Measurements from ENCODE around the gene SLC25A26.
"Not testable (repeated sequence)": the region's sequence is repeated elsewhere in the genome, so short reads cannot be mapped to it uniquely, and the experiment has no call there.

SLC25A26 gene

DNA sequence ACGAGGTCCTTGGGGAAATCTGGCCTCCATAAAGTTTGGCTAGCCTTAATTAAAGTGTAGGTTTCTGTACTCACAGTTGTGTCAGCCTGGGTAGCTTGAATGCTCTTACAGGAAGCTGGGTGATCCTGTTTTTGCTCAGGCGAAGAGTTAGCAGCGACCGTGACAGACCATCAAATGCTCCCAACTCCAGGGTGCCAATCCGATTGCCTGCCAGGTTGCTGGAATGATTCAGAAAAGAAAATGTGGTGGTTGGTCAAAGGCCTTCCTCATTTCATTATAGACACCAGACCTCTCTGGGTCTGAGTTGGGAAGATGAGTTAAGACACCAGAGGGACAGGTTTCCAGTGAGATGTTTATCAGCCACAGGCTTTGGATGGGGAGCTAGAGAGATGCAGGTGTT, 194.0 kb downstream of the SLC25A26 start:
- no peak for DNase-seq

DNA sequence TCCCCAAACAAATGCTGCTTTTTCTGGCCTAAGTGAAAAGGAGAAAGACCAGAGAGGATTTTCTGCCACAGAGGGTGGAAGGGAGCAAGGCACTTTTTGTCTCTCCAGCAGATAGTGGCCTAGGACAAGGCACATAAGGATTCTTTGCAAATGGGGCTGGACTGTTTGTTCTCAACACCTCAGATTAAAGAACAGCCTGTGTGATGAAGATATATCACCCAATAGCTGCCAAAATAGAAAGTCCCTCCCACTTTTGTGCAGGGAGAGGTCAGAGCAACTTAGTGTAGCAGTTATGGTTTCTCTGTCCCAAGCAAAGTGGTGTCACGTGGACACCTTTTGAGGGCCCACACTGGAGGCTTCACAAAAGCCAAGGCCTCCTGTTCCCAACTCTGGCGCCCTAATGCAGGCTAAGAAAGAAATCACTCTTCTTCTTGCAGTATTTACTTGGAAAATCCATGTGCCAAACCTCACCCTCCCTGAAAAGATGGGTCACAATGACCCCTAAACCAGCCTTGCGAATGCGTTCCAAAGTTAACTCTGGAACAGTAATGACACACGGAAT, 195.1 kb downstream of the SLC25A26 start:
- DNase-seq: no peak

DNA sequence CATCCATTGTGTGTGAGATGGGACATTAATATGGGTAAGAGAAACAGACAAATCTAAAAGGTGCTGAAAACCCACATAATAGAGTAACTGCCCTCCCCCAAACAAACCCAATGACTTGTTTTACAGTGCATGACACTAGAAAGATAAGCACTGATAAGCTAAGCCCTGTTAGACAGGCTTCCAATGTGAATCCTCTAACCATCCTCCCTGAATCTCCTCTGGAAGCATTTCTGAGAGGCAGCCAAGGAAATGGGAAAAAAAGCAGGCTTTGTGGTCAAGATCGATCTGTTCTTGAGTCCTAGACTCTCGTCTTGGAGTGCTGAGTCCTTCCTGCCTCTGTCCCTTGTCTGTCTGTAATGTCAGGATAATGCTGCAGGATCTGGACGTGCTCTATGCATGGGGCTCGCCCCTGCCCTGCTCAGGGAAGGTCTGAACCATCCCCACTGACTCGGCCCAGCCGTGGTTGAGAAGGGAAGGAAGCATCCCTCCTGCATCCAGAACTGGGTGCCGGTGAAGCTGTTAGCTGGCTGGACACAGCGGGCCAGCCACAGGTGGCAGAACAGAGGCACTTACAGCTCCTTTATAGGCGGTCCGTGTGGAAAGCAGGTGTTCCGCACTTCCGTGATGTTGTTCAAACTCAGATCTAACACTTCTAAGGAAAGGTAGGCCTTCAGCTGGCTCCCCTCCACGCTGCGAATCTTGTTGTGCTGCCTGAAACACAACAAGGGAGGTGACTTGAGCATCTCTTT, 195.9 kb downstream of the SLC25A26 start:
- DNase-seq: no peak

DNA sequence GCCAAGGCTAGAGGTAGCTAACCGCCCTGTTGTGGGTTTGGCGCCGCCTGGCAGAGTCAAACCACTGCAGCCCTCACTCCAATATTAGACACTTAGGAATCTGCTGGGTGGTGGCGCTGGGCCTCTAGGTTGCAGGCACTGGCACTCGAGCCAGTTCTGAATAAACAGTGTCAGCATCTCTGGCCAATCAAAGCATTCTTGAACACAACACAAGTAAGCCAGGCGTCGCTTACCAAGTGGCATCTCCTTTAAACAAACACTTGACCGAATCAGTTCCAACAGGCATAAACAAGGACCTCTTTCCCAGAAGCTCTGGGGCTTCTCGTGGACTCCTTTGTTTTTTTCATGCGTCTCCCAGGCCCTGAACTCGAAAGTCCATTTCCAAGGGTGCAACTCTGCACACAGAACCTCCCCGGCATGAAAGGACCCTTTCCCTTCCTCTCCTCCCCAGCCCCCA, 197.7 kb downstream of the SLC25A26 start:
- no peak for DNase-seq

DNA sequence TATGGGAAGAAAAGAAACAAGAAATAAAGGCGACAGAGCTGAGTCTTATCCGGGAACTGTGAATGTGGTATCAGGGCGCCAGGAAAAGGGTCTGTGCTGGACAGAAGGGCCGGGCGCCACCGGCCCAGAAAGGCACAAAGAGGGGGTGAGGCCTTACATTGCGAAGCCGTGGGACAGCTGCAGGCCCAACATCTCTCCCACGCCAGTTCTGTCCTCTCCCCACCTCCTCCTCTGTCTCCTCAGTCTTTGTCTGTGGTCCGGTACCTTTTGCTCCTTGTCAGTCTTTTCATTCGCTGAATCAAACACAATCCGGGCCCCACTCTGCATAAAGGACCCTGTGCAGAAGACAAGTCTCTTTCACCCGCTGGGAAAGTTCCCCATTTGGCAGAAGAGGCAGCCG, 198.2 kb downstream of the SLC25A26 start:
- DNase-seq: no peak

DNA sequence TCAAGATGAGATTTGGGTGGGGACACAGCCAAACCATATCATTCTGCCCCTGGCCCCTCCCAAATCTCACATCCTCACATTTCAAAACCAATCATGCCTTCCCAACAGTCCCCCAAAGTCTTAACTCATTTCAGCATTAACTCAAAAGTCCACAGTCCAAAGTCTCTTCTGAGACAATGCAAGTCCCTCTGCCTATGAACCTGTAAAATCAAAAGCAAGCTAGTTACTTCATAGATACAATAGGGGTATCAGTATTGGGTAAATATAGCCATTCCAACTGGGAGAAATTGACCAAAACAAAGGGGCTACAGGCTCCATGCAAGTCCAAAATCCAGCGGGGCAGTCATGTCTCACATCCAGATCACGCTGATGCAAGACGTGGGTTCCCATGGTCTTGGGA, 200.3 kb downstream of the SLC25A26 start:
- not testable (repeated sequence) for DNase-seq

DNA sequence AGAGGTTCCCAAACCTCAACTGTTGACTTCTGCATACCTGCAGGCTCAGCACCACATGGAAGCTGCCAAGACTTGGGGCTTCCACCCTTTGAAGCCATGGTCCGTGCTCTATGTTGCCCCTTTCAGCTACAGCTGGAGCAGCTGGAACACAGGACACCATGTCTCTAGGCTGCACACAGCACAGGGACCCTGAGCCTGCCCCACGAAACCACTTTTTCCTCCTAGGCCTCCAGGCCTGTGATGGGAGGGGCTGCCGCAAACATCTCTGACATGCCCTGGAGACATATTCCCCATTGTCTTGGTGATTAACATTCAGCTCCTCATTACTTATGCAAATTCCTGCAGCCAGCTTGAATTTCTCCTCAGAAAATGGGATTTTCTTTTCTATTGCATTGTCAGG, 201.1 kb downstream of the SLC25A26 start:
- not testable (repeated sequence) for DNase-seq

DNA sequence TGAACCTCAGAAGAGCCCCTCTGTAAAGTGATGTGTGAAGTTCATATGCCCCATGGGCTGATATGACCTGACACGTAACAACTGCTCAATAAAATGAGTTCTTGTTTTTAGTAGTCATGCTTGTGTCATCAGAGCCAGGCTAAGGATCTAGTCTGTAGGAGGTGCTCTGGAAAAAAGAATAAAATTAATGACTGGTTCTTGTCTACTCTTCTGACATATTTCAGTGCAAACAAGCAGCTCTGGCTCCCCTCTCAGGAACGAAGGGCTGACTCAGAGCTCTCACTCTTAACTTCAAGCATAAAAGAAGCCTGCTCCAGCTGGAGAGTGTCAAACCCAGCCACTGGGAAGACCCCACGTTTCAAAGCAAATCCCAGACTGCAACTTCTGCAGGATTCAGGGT, 203.0 kb downstream of the SLC25A26 start:
- DNase-seq: no peak

DNA sequence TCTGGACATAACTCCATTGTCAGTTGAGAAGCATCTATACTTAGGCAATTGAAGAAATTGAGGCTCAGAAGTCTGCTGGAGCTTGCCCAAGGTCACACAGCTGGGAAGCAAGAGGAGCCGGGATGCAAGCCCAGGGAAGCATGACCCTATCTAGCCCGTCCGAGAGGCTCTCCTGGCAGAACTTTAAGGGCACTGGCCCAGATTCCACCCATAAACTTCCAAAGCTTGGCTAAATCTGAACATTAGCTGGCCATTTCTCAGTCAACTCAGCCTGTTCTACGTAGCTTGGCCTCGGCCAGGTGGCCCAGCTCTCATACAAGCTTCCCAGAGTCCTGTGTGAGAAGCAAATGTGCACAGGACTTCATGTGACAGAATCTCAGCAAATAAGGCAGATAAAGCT, 204.2 kb downstream of the SLC25A26 start:
- DNase-seq: no peak

DNA sequence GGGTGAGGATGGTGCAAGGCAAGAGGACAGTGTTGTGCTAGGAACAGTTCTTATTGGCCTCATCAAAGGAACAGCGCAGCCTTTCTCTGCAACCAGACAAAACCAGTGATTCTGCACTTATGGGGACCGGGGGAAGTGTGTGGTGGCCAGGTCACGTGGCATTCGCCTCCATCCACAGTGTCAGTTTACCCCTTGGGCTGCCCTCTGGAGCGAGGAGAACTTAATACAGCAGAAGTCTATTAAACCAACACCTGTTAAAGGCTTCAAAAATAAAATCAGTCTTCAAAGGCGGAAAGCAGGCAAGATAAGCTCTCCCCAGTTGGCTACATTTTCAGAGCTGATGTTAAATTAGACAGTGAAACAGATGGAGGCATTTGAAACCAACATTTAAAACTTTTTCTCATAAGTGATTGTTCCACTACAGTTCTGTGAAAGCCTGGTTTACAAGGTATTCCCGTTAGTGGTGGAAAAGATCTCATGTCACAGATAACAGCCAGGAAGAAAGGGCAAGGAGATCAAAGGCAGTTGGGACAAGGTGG, 204.8 kb downstream of the SLC25A26 start:
- no peak for DNase-seq

DNA sequence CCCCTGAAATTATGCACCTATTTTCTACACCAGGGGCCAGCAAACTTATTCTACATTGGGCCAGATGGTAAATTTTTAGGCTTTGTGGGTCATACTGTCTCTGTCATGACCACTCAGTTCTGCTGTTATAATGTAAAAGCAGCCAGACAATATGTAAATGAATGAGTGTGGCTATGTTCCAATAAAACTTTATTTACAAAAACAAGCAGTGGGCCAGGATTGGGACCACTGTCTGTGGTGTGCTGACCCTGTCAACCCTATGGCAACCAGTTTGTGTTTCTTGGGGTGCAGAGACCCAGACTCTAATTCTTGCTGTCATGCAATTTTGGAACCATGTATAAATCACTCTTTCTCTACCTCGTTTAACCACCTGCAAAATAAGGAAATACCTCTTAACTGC, 205.3 kb downstream of the SLC25A26 start:
- DNase-seq: no peak

DNA sequence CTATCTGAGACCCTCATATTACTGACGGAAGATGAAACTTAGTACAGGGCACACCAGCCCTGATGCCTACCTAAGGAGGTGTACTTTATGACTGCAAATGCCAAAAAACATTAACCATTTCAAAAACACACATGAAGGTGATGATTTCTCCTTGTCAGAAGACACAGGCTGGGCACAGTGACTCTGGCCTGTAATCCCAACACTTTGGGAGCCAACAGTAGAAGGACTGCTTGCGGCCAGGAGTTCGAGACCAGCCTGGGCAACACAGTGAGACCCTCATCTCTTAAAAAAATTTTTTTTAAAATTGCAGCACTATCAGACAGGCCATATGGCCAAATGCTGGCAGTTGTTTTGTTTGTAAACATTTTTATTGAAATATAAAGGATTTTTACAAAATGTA, 206.6 kb downstream of the SLC25A26 start:
- no peak for DNase-seq

DNA sequence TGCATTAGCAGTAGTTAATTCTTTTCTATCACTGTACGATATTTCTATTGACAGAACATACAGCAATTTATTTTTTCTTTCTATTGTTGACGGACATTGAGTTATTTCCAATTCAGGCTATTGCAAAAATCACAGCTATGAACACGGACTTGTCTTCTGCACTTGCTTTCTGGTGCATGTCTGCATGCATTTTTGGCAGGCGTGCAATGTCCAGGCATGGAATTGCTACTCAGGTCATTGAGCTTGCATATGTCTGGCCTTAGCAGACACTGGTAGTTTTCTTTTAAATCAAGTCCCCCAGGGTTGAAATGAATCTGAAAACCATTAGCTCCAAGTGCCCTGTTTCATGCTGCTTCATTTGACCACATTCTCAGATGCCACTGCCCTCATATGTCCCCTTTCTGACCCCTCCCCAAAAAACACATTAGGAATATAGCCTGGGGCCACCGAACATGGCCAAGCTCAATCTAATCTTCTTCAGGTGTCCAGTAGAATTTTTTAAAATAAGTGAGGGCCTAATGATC, 207.2 kb downstream of the SLC25A26 start:
- no peak for DNase-seq

All from right hindlimb (tissue), 1 donor.